ENCODE results near the gene EPS8.
"Not testable (repeated sequence)": the region's sequence is repeated elsewhere in the genome, so short reads cannot be mapped to it uniquely, and the experiment has no call there.

EPS8 gene

DNA sequence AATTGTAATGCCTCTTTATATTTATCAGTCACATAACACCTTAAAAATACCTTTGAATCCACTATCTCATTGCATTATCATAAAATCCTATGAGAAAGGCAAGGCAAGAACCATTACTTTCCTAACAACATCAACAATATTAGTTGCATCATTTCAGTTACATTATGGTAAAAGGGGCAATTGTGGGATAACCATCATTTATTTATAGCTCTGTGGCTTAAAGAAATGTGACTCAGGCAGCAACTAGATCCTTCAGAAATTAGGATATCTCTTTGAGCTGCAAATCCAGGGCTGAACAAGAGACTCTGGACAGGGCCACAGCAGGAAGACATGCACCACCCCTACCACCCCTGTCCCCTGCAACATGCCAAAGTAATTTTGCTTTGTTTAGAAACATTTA lies 36.4 kb downstream of the EPS8 start:
- DNase-seq: no peak

DNA sequence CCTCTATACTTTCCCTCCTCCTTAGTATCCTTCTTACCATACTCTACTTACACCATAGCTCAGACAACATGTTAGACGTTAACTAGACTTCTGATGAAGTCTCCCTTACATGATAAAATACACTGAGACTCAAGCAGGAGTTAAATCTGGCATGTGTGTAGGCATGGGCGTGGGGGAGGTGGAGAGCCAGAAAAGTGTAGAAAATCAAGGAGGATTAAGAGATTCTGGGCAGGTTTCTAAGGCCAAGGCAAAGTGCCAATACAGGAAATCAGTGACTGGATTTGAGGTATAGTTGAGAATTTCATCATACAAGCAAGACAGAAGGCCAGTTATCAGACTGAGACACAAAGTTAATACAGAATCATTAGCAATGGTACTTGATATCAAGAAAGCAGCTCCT lies 37.4 kb downstream of the EPS8 start:
- no peak for DNase-seq

DNA sequence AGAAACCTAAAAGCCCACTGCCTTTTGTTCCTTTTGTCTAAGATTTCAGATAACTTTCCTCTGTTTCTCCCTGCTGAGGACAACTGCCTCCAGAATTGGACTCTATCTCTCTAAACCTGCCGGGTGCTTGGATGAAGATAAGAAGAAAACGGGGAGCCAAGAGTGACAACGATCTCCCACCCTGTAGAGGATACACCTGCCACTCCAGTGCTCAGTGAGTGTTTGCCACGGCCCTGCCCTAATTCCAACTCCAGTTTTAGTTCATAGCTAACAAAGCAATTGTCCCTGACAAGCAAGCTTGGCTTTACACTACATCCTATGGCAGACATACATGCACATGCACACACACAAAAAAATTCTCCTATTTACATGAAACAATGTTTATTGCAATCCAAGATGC lies 39.3 kb downstream of the EPS8 start:
- no peak for DNase-seq

DNA sequence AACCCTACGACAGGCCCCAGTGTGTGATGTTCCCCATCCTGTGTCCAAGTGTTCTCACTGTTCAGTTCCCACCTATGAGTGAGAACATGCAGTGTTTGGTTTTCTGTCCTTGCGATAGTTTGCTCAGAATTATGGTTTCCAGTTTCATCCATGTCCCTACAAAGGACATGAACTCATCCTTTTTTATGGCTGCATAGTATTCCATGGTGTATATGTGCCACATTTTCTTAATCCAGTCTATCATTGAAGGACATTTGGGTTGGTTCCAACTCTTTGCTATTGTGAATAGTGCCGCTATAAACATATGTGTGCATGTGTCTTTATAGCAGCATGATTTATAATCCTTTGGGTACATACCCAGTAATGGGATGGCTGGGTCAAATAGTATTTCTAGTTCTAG lies 47.3 kb downstream of the EPS8 start:
- not testable (repeated sequence) for DNase-seq

GRCh38 chr12:15741082-15741481 lies 48.1 kb downstream of the EPS8 start:
- DNase-seq: no peak

- not testable (repeated sequence) for DNase-seq
Measured at GRCh38 chr12:15740389-15740788, 48.8 kb downstream of the EPS8 start.

GRCh38 chr12:15738438-15739015 lies 50.7 kb downstream of the EPS8 start:
- DNase-seq: no peak

DNA sequence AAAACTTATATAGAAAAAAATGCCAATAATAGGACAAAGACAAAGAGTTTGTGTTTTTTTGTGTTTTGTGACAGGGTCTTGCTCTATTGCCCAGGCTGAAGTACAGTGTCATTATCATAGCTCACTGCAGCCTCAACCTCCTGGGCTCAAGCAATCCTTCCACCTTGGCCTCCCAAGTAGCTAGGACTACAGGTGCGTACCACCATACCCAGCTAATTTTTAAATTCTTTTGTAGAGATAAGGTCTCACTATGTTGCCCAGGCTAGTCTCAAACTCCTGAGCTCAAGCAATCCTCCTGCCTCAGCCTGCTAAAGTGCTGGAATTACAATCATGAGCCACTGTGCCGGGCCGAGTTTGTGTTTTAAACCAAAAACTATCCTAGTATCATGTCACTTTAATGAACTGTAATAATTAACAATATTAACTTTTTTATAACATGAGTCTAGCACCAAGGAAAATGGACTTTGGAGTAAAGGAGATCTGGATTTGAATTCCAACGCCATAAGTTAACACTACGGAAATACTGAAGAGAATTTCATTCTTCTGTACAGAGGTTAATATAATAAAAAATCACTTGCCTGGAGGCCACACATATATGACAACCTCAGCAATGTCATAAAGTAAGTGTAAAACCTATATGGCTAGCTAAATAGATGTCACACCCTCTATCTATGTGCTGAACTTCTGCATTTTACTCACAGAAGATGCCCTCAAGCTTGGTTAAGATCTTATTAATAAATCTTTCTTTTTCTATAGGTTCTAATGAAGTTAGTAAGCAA lies 53.2 kb downstream of the EPS8 start:
- DNase-seq: no peak

DNA sequence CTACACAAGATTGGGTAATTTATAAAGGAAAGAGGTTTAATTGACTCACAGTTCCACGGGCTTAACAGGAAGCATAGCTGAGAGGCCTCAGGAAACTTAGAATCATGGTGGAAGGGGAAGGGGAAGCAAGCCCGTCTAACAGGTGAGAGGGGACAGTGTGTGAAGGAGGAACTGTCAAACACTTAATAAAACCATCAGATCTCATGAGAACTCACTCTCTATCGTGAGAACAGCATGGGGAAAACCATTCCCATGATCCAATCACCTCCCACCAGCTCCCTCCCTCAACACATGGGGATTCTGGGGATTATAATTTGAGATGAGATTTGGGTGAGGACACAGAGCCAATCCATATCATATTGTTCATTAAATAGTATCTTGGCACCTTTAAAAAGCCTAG lies 56.1 kb downstream of the EPS8 start:
- DNase-seq: no peak

DNA sequence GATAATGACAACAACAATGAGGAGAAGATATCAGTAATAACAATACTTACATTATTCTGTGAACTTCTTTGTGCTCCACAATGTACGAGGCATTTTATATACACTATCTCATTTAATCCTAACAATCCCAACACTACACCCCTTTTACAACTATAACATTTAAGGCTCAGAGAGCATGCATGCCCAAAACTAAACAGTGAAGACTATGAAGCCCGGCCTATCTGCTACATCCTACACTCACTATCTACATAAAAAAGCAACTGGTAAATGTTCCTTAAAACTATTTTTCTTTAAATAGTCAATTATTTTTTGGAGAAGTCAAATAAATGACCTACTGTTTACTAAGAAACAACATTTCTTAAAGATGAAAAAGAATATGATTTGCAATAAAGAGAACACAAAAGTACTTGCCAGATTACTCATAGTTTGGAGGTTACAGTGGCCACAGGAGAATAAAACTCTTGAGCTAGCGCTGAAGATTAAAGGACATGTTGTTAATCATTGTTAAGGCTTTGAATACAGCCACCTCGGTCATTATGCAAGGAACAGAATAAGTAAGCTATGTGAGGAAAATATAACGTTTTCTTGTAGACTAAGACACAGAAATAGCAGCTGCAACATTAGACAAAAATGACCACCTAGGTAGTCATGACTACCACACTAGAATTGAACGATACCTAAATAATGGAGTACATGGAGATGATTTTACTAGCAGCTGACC lies 56.7 kb downstream of the EPS8 start:
- no peak for DNase-seq

DNA sequence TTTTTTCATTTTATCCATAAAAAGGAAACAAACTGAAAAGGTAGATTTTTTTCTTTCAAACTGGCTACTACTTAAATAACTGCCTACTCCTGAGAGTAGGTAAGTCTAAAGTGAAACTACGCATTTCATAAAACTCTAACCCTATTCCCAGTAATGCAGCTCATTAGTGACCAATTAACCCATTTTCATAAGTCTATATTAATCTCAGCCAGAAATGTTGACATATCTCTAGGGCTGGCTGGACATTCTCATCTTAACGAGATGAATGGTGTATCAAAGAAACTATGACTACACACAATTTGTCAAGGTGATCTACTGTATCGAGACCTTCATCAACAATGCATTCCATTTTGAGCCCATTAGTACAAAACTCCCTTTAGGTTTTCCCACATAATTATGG lies 57.2 kb downstream of the EPS8 start:
- DNase-seq: no peak

DNA sequence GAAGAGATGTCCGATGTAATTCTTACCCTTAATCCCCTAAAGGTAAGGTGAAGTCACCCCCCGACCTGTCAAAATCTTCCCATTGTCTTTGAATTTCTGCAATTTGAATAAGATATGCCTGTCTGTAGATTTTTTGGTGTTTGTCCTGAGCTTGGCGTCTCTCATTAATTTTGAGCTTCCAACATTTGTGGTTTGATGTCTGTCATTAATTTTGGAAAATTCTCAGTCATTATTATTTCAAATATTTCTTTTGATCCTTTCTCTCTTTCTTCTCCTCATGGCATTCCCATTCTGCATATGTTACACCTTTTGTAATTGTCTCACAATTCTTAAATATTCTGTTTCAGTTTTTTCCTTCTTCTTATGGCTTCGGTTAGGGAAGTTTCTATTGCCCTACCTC lies 60.1 kb downstream of the EPS8 start:
- no peak for DNase-seq

DNA sequence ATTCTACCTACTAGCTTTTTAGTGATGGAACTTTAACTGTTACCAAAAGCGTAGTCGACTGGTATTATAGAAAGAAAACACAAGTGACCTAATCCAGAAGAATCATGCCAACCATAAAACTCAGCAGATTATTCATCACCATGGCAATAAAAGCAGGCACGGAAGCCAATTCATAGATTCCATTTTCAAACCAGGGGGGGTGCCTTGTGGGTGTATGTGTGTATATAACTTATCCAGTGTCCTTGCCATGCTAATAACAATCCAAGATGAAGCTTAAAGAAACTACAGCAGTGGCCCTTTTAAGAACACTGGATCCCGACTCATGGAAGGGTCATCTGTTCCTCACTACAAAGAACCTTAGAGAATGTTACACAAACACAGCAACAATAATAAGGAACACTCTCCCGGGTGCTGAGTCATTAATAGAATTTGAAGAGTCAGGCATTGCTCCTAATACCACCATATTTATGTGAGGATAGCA lies 61.0 kb downstream of the EPS8 start:
- no peak for DNase-seq

DNA sequence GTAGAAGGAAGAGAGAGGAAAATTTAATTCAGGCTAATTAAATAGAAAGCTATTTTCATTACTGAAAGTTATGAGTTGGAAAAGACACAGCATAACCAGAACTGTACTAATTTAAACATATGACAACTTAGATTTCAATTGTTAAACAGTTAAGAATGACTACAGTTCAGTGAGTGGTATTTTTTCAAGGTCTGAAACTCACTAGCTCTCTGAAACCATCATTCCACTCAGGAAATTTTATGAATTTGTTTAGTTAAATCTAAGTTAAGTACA lies 62.4 kb downstream of the EPS8 start:
- DNase-seq: no peak

DNA sequence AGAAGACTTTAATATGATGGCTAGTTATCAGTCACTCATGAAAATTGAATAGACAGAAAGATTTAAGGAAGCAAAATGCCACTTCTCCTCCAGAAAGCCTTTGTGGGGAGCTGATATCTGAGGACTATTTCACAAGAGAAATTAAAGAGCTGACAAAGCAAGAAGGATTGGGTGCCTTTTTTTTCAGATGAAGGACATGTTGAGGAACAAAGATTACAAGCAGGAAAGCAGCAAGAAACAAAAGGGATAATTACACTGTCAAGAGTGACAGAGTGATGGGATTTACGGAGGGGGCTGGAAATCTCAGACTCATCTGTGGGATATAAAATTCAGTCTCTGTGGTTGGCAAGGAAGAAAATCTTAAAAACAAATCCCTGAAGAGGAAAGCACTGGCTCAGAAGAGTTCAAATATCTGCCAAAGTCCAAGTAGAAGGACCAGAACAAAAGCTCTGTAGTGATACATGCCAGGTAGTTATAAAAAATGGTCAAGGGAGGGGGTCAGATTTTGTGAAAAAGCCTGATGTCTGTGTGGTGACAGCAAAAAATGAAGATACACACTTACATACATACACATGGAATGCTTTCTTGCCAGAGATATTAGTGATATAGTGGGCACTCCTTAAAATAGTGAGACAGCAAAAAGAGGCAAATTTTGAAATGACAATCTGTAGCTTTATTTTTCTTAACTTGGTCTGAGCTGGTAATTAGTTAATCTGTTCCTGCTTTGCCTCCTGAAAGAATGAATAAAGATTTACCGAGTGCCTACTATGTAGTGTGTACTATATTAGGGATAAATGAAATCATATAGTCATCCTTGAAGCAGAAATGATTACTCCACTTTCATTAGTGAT lies 62.9 kb downstream of the EPS8 start:
- DNase-seq: no peak

GRCh38 chr12:15722951-15723350 lies 66.2 kb downstream of the EPS8 start:
- DNase-seq: no peak

DNA sequence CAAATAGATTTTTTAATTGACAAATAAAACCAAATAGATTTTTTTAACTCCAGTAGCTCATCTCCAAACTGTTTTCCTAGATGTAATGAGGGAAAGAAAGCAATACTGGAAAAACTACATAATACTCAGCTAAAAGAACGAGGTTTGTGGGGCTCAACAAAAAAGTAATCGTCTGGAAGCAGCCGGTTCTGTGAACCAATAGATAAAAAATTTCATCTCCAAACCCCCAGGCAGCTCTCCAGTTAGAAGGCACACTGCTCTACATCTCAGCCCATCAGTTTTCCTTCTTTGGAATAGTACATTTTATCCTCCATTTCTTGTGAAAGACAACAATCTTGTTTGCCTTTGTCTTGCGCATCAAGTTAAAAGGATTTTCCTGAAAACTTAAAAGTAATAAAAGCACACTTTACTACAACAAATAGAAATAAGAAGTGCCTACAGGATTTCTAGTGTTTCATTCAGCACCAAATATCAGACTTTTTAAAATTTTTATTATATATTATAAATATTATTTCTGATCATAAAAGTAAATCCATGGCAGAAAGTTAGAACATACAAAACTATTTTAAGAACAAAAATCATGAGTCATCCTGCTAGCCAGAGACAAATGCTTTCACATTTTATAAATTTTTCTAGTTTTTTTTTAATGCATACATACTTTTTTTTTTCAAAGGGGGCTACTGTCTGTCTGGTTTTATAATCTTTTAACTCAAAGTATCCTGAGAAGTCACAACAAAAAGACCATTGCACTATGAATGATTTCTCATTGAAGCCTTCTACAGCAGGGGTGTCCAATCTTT lies 67.7 kb downstream of the EPS8 start:
- no peak for DNase-seq

DNA sequence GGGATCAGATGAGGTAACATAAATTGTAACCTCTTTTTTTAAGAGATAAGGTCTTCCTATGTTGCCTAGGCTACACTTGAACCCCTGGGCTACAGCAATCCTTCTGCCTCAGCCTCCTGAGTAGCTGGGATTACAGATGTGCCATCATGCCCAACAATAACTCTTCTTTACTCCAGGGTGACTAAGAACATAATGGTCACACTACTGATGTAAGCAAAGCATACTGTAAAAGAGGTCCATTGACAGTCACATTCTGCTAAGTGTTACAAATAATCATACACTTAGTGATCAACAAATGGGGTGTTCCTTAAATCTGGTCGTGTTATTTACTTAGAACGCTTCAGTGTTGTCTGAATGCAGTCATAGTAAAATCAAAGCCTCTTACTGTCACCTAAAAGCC lies 68.9 kb downstream of the EPS8 start:
- DNase-seq: peak; percentile 14

DNA sequence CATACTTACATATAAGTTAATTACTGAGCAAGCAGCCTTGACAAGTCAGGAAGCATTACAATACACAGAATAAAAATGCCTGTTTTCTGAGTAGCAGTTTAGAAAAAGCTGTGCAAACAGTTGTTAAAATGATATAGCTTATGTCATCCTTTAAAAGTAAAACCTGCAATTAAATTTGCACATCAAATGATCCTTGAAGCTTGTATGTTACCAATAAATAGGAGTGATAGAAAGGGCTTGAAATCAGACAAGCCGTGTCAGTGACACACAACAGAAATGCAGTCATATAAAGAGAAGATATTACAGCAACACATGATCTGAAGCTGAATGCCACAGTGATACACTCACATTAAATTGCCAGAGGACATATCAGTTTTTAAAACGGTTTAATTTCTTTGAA lies 70.0 kb downstream of the EPS8 start:
- DNase-seq: peak; percentile 60

DNA sequence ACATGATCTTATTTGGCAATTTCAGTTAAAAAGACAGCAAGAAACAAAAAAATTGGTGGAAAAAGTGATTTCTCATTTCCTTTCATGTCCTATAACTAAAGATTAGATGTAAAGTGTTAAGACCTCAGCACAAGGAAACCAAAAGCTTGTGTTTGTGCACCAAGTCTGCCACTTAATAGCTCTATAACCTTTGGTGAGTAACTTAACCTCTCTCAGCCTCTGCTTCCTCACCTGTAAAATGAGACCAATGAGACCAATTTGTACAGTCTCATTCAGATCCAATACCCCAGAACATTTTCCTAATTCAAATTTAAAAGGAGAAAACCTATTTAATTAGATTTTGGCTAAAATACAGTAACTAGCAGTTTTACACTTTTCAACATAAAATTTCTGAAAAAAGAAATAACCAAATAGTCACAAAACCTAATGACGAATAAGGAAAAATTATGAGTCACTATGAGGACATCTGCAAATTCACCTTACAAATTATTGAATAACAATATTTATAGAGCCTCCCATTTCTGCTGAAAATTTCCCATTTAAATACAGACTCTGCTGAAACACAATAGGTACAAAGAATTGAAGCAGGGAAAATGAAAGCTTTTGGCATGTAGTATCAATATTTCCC lies 71.1 kb downstream of the EPS8 start:
- DNase-seq: no peak

DNA sequence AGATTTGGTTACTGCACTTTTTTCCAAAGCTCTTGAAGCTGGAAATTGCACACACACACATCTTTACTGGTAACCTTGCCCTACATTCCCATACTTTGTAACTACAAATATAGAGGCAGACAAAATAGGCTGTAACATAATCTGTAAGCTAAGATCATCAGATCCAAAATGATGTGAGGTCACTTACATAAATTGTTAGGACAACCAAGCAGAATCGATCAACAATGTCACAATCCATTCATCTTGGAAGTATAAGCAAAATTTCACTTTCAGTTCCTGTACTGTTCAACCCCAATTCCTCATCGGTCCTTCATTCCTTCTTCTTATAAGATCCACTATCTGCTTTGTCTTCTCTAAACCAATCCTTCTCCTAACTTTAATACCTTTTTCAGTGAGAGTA lies 72.6 kb downstream of the EPS8 start:
- no peak for DNase-seq

- DNase-seq: no peak
Measured at GRCh38 chr12:15714256-15714655, 74.9 kb downstream of the EPS8 start.
